DMS79 (cell line): ENCODE measurements around the gene SRRM1.
A peak's percentile ranks its signal among the peaks of the same experiment; 100 is the strongest.
"Not testable (repeated sequence)": the region's sequence is repeated elsewhere in the genome, so short reads cannot be mapped to it uniquely, and the experiment has no call there.

Experiments
- DNase-seq: peaks from one replicate; lab custom pipeline; 2025; lab: John Stamatoyannopoulos, UW

The SRRM1 gene

DNA sequence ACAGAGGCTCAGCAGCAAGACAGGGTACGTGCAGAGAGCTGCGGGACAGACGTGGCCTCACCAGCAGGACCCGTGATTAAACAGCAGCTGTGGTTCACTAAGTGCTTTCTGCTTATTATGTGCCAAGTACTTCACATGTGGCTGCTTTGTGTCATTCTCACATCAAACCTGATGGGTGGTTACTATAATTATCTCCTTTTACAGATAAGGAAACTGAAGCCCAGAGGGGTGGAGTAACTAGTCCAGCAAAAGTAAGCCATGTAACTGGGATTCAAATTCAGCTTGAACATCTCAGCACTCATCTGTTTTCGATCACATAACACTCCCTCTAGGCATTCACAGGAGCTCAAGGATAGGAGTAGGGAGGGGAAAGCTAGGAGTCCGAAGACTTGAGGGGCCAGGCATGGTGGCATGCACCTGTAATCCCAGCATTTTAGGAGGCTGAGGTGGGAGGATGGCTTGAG, 51.3 kb downstream of the SRRM1 start:
- peak; percentile 49 for DNase-seq

DNA sequence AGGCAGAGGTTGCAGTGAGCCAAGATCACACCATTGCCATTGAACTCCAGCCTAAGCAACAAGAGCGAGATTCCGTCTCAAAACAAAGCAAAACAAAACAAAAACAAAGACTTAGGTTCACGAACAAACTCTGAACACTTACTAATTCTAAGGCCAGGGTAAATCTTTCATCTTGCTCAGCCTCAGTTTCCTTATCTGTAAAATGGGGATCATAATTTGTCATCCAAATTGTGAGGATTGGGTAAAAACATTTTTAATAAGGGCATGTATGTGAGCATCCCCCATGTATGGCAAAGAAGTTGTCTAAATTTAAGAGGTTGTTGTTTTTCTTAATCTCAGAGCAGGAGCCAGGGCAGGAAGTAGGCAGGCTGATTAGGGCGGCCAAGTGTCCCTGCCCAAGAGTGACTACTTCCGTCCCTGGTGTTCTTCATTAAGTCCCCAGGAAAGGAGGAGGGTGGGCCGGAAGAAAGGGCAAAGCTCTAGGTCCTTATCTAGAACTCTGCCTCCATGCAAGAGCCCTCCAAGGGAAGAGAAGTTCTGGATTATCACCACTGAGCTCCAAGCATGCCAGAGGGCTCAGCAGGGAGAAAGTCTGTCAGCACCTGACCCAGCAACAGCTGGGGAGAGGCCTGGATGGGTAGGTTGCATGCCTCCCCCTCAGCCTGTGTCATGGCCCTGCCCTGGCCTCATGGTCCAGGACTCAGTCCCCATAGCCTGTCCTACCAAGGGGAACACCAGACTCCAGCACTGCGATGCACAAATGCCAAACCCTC, 52.3 kb downstream of the SRRM1 start:
- no peak for DNase-seq

DNA sequence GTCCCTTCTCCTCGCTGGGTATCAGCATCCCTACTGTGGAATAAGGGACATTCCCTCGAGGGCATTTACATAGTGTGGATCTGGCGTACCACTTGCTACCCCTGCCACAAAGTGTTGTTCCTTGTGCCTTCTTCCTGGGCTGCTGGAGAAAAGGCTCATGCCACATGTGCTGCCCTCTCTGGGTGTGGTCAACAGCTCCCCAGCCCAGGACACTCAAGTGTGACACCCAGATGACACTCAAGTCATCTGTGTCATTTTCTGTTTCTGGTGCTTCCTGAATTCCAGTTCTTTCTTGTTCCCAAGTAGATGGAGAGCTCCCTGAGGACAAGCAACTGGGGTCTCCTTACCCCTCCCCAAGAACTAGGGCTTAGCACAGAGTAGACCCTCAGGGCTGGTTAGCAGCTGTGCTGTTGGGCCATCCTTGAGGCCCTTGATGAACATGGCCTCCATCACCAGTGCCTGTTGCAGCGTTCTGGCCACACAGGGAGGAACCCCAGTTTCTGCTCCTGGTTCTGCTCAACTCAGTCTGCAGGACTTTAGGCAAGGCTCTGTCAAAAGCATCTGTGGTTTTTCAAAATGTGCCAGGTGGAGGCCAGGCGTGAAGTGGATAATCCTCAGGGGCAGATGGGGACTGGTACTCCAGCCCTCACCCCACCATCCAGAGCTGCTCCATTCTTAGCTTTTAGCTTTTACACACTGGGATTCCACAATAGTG, 53.1 kb downstream of the SRRM1 start:
- DNase-seq, result no peak

DNA sequence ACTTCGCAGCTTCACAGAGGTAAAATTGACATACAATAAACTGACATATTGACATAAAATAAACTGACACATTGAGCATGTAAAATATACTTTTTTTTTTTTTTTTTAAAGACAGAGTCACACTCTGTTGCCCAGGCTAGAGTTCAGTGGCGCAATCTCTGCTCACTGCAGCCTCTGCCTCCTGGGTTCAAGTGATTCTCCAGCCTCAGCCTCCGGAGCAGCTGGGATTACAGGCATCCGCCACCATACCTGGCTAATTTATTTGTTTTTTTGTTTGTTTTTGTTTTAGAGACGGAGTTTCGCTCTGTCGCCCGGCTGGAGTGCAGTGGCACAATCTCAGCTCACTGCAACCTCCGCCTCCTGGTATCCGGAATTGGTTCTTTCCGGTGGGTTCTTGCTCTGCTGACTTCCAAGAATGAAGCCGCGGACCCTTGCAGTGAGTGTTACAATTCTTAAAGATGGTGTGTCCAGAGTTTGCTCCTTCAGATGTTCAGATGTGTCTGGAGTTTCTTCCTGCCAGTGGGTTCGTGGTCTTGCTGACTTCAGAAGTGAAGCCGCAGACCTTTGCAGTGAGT, 53.7 kb downstream of the SRRM1 start:
- no peak for DNase-seq

DNA sequence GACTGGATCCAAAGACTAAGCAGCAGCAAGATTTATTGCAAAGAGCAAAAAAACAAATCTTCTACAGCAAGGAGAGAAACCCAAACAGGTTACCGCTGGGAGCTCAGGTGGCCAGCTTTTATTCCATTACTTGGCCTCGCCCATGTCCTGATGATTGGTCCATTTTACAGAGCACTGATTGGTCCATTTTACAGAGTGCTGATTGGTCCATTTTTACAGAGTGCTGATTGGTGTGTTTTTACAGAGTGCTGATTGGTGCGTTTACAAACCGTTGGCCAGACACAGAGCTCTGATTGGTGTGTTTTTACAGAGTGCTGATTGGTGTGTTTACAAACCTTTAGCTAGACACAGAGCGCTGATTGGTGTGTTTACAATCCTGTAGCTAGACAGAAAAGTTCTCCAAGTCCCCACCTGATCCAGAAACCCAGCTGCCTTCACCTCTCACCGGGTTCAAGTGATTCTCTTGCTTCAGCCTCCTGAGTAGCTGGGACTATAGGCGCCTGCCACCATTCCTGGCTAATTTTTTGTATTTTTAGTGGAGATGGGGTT, 54.4 kb downstream of the SRRM1 start:
- DNase-seq, result not testable (repeated sequence)

DNA sequence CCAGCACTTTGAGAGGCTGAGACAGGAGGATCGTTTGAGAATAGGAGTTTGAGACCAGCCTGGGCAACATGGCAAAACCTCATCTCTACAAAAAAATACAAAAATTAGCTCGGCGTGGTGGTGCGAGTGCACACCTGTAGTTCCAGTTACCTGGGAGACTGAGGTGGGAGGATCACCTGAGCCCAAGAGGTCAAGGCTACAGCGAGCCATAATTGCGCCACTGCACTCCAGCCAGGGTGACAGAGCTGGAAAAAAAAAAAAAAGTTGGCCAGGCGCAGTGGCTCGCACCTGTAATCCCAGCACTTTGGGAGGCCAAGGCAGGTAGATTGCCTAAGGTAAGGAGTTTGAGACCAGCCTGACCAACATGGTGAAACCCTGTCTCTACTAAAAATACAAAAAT, 55.2 kb downstream of the SRRM1 start:
- not testable (repeated sequence) for DNase-seq

DNA sequence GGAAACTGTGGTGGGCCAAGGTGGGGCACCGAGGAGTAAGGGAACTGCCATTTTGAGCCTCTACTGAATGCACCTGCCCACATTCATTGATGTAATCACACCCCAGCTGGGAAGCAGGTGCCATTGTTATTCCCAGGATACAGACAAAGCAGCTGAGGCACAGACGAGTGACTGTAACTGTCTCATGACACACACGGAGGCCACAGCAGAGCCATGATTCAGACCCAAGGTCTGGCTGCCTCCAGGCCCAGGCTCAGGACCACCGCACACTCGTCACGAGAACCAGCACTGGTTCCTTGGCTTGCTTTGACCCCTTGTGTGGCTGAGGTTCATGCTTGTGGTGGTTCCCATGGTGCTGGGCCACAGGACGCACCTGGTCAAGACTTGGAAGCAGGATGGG, 56.5 kb downstream of the SRRM1 start:
- DNase-seq, result no peak

DNA sequence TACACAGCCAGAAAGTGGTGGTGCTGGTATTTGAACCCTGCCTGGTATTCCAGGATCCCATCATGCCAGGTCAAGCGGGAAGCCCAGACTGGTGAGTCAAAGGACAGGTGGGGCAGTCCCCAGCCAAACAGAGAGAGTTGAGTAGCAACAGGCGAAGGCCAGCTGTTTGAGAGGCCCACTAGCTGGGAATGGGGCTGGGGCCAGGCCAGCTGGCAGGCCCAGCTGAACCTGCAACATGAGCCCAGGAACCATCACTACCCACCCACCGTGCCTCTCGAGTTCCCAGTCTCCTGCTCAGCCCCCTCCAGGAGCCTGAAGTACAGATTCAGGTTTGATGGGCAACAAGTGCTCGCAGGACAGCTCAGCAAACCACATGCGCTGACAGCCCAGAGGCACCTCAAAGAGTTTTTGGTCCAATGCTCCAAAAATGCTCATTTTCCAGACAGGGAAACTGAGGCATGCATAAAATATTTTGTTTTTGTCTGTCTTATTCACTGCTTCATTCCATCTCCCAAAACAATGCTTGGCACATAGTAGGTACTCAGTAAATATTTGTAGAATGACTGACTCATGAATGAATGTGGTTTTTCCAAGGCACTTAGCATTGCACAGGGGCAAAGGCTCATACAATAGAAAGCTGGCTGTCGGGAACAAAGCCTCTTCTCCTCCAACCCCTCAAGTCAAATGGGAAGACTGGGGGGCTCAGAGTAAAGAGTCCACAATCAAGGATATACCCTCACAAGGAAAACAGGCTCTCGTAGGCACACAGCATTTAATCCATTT, 59.6 kb downstream of the SRRM1 start:
- DNase-seq, result peak; percentile 67

DNA sequence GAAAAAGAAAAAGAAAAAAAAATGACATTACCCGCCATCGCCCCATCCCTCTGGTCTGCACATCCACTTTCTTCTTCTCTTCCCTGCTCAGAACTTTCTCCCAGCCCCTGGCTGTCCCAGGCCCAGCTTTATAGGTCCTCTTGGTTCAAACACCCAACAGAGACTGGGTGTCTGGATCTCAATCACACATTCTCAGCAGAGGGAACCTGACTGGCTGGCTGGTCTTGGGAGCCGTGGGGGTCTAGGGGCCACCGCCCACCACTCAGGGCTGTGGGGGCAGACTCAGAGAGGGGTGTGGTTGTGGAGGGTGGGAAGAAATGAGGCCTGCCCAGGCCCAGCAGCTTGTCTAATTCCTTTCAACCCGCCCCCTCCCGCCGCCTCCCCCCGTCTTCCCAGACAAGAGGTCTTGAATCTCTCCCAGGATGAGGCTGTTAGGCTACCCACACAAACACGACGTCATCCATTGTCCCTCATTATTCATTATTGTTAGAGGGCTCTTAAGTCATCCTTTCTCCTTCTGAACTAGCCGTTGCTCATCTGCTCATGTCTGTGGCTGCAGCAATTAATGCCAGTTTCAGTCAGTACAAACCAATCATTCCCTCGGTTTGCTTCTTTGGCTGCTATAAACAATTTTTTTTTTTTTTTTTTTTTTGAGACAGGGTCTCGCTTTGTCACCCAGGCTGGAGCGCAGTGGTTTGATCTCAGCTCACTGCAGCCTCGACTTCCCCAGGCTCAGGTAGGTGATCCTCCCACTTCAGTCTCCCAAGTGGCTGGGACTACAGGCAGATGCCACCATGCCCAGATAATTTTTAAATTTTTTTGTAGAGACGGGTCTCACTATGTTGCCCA, 61.5 kb downstream of the SRRM1 start:
- DNase-seq, result peak; percentile 68

DNA sequence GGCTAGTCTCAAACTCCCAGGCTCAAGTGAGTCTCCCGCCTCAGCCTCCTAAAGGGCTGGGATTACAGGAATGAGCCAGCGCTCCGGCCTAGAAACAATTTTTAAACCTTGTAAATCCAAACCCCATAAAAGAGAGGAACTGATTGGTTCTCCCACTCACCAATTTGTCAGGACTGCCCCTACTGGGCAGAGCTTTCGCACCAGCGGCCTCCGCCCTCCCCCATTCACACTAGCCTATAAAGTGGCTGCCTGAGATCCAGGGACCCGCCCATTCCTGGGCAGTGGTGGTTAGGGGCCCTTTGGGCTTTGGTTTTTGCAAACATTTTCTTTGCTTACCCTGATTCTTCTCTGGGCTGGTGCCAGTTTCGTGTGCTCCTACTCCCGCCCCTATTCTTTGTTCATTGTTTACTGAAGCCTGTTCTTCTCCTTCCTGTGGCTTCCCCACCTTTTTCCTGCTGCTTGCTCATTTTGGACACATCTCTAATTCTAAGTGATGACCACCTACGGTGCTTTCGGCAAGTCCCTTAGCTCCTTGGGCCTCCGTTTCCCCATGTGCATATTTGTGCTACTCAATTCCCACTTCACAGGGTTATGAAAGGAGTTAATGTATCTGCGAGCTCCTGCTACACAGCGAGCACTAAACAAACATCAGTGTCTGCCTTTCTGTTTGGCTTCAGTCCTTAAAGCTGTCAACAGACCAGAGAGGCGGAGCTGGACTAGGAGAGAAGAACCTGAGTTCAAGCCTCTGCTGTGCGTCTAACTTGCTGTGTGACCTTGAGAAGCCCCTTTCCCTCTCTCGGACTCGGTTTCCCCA, 62.4 kb downstream of the SRRM1 start:
- DNase-seq, result peak; percentile 99

DNA sequence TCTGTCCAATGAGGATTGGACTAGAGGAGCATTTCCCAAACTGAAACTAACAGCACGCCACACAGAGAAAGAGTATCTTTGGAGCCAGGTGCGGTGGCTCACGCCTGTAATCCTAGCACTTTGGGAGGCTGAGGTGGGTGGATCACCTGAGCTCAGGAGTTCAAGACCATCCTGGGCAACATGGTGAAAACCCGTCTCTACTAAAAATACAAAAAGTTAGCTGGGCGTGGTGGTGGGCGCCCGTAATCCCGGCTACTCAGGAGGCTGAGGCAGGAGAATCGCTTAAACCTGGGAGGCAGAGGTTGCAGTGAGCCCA, 62.9 kb downstream of the SRRM1 start:
- DNase-seq, result not testable (repeated sequence)

DNA sequence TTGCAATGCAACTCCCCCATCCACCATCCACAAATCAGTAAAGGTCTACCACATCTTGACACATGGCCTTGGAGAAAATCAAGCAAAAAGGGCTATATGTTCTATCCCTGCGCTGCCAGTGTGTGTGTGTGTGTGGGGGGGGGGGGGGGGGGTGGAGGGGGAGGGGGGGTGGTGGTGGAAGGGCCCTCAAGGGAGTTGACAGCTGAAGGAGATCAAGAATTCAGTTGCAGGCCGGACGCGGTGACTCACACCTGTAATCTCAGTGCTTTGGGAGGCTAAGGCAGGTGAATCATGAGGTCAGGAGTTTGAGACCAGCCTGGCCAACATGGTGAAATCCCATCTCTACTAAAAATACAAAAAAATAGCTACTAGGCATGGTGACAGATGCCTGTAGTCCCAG, 64.6 kb downstream of the SRRM1 start:
- DNase-seq, result no peak

DNA sequence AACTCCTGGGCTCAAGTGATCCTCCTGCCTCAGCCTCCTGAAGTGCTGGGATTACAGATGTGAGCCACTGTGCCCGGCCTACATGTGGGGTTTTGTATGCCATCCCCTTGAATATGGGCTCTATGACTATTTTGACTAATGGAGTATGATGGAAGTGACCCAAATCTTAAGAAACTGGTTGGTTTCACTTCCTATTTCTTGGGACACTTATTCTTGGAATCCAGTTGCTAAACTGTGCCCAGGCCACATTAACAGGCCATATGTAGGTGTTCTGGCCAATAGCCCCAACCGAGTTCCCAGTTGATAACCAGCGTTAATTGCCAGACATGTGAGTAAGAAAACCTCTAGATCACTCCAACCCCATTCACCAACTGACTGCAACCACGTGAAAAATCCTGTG, 65.8 kb downstream of the SRRM1 start:
- no peak for DNase-seq

DNA sequence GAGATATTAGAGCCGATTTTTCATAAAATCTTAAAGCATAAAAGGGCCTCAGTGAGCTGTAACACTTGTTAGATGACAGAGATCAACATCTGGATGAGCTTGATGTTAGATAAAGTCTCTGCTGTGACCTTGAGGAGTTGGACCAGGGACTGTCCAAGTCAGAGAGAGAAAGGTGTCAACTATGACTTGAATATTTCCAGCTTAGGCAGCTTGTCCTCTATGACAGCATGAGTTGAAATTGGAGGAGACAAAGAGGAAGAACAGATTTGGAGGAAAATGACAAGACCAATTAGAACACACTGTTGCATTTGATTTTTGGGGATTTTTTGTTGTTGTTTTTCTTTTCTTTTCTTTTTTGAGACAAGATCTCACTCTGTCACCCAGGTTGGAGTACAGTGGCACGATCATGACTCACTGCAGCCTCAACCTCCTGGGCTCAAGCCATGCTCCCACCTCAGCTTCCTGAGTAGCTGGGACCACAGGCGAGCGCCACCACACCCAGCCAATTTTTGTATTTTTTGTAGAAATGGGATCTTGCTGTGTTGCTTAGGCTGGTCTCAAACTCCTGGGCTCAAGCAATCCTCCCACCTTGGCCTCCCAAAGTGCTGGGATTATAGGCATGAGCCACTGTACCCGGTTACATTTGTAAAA, 66.8 kb downstream of the SRRM1 start:
- DNase-seq, result no peak

DNA sequence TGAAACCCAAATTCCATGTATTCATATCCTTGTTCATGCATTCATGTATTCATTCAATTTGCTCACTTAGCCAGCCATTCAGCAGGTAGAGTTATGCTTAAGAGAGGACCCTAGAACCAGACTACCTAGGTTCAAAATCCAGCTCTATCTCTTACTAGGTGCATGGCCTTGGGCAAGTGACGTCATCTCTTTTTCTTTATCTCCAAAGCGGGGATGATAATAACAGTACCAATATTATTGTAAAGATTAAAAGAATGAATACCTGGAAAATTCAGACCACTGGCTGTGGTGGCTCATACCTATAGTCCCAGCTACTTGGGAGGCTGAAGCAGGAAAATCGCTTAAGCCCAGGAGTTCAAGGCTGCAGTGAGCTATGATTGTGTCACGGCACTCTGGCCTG, 68.2 kb downstream of the SRRM1 start:
- no peak for DNase-seq

DNA sequence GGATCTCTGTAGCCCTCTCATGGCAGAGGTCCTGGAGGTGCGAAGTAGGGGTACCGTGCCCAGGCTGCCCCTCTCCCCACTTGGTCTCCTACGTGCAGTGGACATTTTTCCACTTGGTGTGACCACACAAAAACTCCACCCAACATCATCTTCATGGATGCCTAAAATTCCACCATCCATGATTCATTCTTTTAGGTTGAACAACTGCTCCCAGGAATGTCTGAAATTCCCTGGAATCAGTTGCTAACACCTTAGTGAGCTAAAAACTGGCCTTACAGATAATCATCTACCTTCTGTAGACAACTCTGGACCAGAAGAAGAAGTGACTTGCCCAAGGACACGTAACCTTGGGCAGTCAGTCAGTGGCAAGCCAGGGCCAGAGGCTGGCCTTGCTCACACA, 70.1 kb downstream of the SRRM1 start:
- no peak for DNase-seq

DNA sequence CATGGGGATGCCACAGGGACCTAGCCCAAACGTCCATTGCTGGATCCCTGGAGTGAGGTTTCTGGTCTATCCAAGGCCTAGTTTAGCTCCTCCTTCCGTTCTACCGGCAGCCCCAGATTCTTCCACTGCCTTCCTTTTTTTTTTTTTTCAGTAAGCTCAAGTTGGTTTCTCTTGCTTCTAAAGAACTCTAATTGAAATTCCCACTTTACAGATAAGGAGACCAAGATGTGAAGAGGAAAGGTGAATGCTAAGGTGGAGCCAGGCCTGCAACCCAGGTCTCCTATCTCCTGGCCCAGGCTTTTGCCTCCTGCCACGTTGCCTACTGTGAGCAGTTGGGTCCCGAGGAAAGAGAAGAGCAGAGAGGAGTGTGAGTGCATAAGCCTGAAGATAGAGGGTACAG, 70.6 kb downstream of the SRRM1 start:
- DNase-seq, result no peak

DNA sequence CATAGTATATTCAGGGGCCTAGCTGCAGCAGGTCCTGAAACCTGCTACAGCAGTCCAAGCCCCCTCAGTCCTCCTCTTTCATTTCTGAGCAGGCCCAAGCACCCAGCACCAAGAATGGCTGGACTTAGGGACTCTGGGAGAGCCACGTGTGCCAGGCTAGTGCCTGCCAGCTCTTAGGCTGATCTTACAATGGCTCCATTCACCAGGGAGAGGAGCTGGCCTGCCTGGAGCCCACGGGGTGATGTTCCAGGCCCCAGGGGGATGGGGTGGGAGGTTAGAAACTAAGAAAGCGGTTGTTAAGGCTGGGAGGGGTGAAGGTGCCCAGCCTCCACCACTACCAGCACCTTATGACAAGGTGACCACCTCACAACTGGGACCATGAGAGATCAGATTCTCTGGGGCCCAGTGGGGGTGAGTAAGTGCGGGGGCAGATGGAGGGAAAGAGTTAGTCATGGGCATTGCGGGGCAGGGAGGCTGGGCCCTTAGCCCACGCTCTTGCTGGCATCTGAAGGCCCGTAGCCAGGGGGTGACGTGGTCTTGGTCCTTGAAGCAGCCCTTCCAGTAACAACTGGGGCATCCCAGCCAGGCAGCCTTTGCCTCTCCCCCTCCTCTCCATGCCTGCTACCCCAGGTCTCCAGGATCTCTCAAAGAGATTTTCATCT, 71.9 kb downstream of the SRRM1 start:
- DNase-seq, result no peak

DNA sequence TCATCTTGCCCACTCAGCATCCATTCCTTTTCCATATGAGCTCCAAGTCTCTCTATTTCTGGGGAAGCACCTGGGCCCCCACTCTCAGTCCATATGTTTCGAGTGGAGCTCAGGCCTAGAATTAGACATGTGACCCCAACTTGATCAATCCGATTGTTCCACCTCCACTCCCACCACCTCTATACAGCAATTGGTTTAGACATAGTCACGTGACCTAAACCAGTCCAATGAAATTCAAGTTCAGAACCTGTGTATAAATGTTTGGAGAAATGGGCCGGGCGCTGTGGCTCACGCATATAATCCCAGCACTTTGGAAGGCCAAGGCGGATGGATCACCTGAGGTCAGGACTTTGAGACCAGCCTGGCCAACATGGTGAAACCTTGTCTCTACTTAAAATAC, 72.6 kb downstream of the SRRM1 start:
- no peak for DNase-seq
